HG02943 (cell line): Measurements from ENCODE around the gene ELAPOR1.
A peak's percentile ranks its signal among the peaks of the same experiment; 100 is the strongest.

Experiments used
- ATAC-seq: cut with Tn5 transposase; IDR thresholded peaks from one replicate; pipeline ENCODE4 v1.9.1; 2021; ENCODE audit warnings: mild to moderate bottlenecking, low read depth, moderate library complexity; ENCODE audit not compliant: unreplicated experiment

Gene ELAPOR1, protein sequence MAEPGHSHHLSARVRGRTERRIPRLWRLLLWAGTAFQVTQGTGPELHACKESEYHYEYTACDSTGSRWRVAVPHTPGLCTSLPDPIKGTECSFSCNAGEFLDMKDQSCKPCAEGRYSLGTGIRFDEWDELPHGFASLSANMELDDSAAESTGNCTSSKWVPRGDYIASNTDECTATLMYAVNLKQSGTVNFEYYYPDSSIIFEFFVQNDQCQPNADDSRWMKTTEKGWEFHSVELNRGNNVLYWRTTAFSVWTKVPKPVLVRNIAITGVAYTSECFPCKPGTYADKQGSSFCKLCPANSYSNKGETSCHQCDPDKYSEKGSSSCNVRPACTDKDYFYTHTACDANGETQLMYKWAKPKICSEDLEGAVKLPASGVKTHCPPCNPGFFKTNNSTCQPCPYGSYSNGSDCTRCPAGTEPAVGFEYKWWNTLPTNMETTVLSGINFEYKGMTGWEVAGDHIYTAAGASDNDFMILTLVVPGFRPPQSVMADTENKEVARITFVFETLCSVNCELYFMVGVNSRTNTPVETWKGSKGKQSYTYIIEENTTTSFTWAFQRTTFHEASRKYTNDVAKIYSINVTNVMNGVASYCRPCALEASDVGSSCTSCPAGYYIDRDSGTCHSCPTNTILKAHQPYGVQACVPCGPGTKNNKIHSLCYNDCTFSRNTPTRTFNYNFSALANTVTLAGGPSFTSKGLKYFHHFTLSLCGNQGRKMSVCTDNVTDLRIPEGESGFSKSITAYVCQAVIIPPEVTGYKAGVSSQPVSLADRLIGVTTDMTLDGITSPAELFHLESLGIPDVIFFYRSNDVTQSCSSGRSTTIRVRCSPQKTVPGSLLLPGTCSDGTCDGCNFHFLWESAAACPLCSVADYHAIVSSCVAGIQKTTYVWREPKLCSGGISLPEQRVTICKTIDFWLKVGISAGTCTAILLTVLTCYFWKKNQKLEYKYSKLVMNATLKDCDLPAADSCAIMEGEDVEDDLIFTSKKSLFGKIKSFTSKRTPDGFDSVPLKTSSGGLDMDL

DNA sequence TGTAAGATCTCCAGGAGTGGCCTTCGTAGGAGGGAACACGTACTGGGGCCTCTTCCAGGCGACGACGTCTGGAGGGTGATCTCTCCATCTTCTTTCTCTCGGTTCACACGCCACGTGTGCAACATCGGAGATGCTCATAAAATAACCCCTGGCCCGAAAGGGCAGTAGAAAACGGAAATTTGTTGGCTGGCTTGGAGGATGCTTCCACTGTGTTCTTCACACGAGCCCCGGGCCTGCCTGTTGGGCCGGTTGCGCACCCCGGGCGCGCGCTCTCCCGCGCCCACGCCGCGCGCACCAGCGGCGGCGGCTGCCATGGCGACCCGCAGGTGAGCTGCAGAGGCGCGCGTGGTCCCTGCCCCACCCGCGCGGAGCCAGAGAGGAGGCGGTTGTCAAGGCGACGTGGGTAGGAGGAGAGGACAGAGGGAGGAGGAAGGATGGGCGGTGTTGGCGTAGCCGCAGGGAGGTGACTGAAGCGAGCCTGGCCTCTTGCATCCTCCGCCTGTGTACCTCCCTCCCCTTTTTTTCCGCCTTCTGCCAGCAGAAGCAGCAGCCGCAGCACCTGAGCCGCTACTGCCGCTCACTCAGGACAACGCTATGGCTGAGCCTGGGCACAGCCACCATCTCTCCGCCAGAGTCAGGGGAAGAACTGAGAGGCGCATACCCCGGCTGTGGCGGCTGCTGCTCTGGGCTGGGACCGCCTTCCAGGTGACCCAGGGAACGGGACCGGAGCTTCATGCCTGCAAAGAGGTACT, at the start of gene ELAPOR1:
ELAPOR1 (plus strand) TSS at position 526 of the 752 bp plus-strand sequence; CDS start at position 595, 69 bp downstream.
- ATAC-seq = no peak

DNA sequence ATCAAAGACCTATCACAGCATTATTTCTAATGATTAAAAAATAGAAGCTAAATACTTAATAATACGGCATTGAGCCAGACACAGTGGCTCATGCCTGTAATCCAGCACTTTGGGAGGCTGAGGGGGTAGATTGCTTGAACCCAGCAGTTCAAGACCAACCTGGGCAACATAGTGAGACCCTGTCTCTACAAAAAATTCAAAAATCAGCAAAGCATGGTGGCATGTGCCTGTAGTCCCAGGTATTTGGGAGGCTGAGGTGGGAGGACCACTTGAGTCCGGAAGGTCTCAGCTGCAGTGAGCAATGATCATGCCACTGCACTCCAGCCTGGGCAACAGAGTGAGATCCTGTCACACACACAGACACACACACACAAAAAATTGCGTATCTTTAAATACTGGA, 48.8 kb upstream of the ELAPOR1 start:
- no peak for ATAC-seq

DNA sequence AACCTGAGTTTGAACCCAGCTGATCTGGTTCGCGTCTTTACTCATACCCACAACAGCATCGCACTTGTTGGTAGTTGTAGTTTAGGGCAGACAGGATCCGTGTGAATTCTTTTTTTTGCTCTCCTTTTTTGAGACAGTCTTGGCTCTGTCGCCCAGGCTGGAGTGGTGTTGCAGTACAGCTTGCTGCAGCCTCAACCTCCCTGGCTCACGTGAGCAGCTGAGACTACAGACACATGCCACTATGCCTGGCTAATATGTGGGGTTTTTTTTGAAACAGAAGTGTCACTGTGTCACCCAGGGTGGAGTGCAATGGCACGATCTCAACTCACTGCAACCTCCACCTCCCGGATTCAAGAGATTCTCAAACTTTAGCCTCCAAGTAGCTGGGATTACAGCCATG, 46.0 kb upstream of the ELAPOR1 start:
- ATAC-seq = no peak

DNA sequence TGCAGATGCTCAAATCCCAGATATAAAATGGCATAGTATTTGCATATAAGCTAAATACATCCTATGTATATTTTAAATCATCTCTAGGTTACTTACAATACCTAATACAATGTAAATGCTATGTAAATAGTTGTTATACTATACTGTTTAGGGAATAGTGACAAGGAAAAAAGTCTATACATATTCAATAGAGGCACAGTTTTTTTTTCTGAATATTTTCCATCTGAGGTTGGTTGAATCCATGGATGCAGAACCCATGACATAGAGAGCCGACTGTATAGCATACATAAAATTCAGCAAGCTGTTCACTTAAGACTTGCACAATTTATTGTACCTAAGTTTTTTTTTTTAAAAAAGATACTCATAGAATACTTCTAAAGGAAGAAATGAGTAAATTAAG, 44.6 kb upstream of the ELAPOR1 start:
- no peak for ATAC-seq

DNA sequence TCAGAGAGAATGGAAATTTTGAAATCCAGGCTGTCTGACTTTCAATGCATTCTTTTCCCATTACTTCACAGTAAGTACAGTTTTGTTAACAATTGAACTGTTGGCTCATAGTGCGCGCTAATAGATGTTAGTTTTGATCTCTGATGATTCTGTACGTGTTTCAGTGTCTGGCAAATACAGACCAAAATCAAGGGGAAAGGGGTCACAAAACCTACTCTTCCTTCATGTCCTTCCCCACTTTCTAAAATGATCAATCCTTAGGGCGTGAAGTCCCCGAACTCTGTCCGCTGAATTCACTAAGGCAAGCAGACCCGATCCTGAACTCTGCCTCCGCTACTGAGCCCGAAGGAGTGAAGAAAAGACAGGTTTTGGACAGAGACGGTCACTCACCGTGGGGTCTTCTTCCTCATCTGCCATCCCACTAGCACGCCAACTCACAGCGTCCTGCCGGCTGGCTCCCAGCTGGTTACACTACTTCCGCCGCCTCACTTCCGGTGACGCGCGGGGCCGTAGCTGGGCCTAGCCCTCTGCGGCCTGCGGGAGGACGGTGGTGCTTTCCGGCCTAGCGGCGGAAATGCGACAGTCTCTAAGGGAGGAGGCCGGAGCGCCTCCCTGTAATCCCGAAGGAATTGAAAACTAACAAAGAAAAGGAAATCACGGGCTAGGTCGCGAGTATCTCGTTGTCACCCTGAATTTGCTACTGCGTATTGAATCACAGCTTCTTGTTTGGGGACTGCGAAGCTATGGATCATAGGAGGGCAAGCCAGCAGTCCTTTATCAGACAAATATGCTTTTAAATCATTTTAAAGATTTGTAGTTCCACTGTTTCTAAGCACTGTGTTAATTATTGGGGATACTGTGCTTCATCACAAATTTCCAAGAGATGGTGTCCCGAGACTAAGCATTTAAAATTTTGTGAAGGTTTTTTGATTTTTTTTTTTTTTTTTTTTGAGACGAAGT, 38.1 kb upstream of the ELAPOR1 start, which contains the start of gene TAF13:
TAF13 (minus strand) TSS at position 473 of the 960 bp plus-strand sequence; CDS start at position 417, 56 bp downstream.
- peak; percentile 97 for ATAC-seq

DNA sequence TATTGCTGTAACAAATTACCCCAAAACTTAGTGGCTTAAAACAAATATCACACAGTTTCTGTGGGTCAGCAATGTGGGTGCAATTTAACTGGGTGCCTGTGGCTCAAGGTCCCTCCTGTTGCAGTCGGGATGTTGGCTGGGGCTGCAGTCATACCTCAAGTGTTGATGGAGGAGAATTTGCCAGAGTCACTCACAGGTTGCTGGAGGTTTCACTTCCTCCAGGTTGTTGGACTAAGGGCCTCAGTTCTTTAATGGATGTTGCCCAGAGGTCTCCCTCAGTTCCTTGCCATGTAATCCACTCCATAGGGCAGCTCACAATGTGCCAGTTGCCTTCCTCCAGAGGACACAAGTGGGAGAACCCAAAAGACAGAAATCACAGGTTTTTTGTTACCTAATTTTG, 35.6 kb upstream of the ELAPOR1 start:
- ATAC-seq = no peak

DNA sequence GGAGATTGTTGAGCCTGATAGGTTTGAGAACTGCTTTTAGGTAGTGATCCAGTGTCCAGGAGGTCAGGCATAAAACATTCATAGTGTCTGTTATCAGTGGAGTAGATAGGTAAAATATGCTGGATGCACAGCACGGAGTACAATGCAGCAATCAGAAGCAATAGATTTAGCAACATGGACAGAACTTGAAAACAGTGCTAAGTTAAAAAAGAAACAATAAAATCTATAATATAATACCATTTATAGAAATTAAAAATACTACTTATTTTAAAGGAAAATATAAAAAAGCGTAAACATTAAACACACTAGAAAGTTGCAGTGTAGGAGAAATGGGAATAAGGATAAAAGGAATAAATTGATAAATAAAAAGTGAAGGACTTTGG, 34.7 kb upstream of the ELAPOR1 start:
- ATAC-seq = no peak

DNA sequence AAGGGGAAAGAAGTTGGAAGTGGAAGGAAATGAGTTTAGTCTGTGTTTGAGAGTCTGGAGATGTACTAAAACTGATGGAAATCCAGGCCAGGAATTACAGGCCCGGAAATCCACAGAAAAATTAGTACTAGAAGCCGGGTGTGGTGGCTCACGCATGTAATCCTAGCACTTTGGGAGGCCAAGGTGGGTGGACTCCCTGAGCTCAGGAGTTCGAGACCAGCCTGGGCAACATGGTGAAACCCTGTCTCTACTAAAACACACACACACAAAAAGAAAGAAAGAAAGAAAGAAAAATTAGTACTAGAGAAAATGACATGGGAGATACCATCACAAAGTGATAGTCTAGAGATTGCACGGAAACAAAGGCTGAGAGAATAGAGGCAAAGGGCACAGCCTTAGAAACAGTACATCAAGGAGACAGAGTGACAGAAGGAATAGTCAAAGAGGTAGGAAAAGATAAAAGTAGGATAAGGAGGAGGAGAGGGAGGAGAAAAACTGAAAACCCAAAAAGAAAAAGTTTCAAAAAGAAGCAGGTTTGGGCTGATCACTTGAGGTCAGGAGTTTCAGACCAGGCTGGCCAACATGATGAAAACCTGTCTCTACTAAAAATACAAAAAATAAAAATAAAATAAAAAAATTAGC, 33.4 kb upstream of the ELAPOR1 start:
- ATAC-seq = no peak

DNA sequence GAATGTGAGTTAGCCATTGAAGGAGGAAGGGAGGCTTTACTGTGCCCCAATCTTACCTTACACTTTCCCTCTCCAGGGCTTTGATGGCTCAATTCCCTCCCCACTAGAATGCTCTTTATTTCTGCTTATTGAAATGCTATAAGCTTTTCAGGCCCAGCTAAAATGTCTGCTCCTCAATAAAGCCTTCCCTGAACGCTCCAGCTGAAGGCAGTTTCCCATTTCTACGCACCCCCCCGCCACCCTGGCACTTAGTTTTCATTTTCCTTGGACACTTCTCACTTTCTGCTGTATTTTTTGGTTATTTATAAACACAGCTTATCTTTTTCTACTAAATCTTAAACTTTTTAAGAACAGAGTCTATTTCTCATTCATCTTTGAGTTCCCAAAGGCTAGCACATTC, 30.4 kb upstream of the ELAPOR1 start:
- ATAC-seq = no peak

DNA sequence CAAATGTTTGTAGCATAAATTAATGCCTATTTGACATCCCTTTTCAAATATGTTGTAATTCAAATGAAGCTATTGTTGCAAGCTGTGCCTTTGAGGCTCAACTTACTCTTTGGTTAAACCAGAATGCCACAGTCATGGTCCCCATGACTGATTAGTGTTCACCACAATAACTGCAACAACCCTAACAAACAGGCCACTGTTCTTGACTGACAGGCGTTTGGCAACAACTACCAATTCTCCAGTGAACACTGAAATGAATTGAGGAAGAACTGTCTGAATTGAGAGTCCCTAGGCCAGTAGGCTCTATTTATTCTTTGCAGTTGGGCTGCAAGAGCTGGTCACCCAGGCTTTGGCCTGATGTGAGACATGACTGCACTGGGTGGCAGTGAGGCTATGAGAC, 30.0 kb upstream of the ELAPOR1 start:
- ATAC-seq = no peak

DNA sequence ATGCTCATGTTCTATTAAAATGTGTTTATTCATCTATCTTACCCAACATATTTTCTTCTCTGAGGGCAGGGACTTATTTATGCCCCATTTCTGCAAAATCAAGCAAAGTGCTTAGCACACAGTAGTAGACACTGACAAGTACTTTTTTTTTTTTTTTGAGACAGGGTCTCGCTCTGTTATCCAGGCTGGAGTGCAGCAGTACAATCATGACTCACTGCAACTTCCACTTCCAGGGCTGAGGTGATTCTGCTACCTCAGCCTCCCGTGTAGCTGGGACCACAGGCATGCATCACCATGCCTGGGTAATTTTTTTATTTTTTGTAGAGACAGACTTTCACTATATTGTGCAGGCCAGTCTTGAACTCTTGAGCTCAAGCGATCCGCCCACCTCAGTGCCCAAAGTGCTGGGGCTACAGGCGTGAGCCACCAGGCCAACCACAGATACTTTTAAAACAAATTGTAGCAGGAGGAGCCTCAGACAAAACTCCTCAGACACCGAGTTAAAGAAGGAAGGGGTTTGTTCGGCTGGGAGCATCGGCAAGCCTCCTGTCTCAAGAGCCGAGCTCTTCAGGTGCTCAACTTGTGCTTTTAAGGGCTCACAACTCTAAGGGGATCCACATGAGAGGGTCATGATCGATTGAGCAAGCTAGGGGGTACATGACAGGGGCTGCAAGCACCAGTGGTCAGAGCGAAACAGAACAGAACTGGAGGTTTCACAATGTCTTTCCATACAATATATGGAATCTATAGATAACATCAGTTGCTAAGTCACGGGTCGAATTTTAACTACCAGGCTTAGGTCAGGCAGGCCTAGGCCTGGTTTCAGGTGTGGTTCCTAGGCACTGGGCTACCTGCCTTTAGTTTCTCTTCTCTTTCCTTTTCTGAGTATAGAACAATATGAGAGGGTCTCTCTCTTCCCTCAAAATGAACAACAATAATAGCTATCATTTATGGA, 29.1 kb upstream of the ELAPOR1 start:
- no peak for ATAC-seq

DNA sequence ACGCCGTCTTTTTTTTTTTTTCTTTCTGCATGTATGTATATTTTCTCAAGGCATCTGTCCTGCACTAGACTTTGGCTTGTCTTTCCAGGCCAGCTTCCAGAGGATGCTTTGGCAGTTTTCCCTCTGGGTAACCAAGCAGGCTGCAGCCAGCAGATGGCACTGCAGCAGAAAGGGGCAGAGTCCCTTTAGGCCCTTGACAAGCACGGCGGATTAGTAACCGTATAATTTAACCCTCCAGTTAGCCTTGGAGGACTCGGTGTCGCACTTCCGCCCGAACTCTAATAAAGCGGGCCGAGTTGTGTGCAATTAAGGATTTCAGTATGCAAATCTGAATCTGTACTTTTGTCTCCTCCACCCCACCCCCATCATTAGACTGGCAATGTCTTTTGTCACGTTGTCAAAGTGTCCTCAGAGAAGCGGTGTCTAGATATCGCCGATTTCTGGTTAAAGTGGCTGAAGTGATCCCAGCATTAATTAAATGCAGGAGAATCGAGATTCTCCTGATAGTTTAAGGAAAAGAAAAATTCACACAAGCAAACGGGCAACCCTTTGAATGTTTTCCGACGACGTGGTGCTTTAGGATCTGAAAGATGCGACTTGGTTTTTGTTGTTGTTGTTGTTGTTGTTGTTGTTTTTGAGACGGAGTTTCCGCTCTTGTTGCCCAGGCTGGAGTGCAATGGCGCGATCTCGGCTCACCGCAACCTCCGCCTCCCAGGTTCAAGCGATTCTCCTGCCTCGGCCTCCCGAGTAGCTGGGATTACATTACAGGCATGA, 24.5 kb upstream of the ELAPOR1 start:
- no peak for ATAC-seq

DNA sequence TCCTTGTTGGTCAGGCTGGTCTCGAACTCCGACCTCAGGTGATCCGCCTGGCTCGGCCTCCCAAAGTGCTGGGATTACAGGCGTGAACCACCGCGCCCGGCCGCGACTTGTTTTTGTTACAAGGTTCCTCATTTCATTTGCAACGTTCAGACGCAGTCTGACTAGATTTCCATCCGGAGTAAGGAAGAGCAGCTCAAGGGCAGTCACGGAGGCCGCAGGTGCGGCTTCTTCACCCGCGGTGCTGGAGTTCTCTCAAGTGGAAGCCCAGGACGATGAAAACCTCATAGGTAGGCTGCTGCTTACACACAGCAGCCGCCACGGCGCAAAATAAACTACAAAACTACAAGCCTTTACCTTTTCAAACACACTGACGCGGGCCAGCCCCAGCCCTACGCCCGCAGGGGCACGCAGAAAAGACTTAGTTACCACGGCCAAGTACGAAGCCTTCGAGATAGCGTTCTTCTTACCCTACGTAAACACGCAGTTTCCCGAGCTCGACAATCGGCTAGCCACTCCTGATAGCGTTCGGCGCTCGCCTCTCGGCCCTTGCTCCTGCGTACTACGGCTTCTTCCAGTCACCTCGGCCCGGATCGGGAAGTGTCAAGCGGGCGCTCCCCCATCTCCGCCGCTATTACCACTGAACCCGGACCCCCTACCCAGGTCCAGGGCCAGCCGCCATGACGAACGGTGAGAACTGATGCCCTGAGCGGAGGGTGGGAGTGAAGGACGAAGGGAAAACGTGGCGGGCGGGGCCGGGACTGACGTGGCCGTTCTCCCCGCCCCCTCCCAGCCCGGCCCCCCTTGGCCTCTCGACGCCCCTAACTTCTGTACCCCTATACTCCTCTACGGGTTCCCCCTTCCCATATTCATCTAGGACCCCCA, 23.5 kb upstream of the ELAPOR1 start, which contains the start of gene TMEM167B:
TMEM167B (plus strand) TSS at position 569 of the 882 bp plus-strand sequence; CDS start at position 678, 109 bp downstream.
- ATAC-seq = peak; percentile 90

DNA sequence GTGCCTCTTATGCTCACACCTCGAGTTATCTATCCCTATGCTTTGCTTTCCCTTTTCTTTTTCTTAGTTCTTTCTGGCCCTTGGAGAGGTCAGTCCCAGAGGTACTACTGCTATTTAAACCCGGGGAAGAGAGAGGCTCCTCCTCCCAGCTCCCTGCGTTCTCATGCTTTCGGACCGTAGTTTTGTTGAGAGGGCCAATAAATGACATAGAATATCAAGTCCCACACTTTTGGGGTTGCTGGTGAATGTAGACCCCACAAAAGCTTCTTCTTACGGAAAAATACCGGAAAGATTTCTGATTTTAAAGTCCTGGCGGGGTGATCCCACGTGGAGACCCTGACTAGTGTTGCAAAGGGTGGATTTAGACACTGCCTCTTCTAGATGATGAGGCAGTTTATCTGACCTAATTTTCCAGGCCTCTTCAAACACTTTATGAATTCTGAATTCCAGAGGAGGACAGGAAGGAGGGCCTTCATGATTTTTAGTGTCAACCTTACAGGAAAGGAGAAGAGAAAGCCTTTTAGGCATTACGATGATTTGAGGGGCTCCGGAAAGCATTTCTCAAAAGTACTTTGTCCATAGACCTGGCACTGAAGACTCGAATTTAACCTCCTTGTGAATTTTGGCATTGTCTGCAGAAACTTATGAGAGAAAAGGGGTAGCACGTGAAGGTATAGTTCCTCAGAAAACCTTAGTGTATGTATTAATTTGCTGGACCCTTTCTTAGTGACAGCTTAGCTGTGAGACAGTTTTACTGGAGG, 22.7 kb upstream of the ELAPOR1 start:
- peak; percentile 51 for ATAC-seq

DNA sequence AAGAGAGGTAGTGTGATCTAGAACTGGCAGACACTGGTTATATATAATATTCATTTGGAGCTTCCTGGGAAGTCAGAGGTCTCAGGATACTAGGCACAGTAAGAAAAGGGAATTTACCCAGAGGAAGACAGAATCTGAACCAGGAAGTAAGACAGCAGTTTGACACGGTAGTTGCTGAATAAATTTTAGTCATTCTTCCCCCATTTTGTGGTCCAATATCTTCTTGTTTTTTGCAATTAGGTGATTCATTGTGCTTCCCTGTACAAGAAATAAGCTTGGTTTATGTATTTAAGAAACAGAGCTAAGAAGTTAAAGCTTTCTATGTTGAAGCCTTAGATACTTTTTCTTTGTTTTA, 22.1 kb upstream of the ELAPOR1 start:
- ATAC-seq = no peak
